ENCODE results near the gene MAP2K6.

The MAP2K6 gene

GRCh38 chr17:69516225-69516624 lies 101.7 kb downstream of the MAP2K6 start:
- Histone ChIP-seq H3K36me3 (peaks cover 87% of the 10 kb centered on the region), H3K4me3 (ENCODE audit: low read depth in 1 of 2, low read length in 1 of 2) (no peak overlapping the region), H3K4me1 (ENCODE audit: control insufficient read depth in 1 of 2, insufficient read depth in 1 of 2, low read depth in 1 of 2, low read length in 1 of 2) (no peaks in the 10 kb centered on the region), H3K27me3 (no peaks in the 10 kb centered on the region), H3K27ac (no peak overlapping the region), H3K9me3 (peaks cover 6% of the 10 kb centered on the region)
- TF ChIP-seq CTCF (IDR thresholded peaks at IDR 0.05) = no peak

DNA sequence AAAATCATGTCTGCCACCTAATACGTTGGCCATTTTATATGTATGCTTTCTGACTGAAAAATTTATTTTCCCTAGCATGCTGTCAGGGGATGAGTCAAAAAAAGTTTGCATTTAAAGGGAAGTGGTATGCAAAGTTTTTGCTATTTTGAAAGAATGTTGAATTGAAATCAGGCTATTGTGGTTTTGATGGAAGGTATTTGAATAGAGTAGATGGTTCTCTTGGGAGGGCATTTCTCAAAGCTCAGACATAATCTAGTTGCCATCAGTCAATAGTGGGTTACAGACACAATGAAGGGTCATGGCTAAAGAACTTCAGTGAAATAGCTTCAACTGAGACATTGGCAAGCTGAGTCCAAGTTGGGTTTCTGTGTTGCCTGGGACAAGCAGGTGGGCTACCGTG lies 102.4 kb downstream of the MAP2K6 start:
- peaks cover 6% of the 10 kb centered on the region for H3K9me3 ChIP-seq
- H3K4me3 ChIP-seq (ENCODE audit: low read depth in 1 of 2, low read length in 1 of 2) = no peak overlapping the region
- no peak for TF ChIP-seq CTCF (IDR thresholded peaks at IDR 0.05)
- no peaks in the 10 kb centered on the region for H3K4me1 ChIP-seq (ENCODE audit: control insufficient read depth in 1 of 2, insufficient read depth in 1 of 2, low read depth in 1 of 2, low read length in 1 of 2)
- H3K27ac ChIP-seq = no peak overlapping the region
- peaks cover 87% of the 10 kb centered on the region for H3K36me3 ChIP-seq
- H3K27me3 ChIP-seq = no peaks in the 10 kb centered on the region

DNA sequence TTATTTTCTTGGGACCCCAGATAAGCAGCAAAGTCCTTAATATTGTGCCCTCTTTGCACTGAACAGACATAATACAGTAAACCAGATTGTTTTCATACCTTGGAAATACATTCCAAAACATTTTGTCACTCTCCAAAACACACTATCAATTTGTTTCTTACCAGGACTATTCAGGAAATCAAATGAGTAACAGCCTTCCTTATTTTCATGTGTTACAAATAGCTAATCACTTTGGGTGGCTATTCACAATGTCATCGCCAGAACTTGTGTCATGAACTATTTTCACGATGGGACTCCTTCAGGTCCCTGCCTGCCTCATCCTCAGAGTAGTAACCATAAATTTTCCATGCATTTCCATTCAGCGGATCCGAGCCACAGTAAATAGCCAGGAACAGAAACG lies 104.5 kb downstream of the MAP2K6 start:
- Histone ChIP-seq H3K36me3 (peaks cover 92% of the 10 kb centered on the region), H3K27me3 (no peaks in the 10 kb centered on the region), H3K4me1 (ENCODE audit: control insufficient read depth in 1 of 2, insufficient read depth in 1 of 2, low read depth in 1 of 2, low read length in 1 of 2) (no peaks in the 10 kb centered on the region), H3K27ac (no peak overlapping the region), H3K9me3 (peaks cover 6% of the 10 kb centered on the region), H3K4me3 (ENCODE audit: low read depth in 1 of 2, low read length in 1 of 2) (no peak overlapping the region)
- TF ChIP-seq CTCF (IDR thresholded peaks at IDR 0.05) = no peak

DNA sequence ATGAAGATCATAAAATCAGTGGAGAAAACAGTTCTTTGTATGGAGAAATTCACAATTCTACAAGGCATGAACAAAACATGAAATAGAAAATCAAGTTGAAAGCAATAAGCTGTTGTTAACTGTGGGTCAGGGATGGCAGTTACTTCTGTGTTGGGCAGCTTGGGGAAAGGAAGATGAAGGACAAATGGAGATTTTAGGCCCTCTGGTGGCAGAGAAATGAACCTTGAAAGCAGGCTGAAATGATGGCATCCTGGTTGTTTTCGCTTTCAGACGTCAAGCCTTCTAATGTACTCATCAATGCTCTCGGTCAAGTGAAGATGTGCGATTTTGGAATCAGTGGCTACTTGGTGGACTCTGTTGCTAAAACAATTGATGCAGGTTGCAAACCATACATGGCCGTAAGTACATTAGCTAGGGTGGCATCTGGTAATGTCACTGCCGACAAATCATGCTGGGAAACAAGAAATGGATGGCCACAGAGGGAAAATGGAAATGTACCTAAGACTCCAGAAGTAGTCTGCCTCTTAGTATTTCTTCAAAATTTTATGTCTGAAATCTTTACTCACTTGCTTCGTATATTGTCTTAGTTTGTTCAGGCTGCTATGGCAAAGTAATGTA lies 108.9 kb downstream of the MAP2K6 start:
- H3K9me3 ChIP-seq = peaks cover 6% of the 10 kb centered on the region
- H3K36me3 ChIP-seq = peaks cover 100% of the 10 kb centered on the region
- no peak overlapping the region for H3K4me3 ChIP-seq (ENCODE audit: low read depth in 1 of 2, low read length in 1 of 2)
- H3K27ac ChIP-seq = no peak overlapping the region
- no peak for TF ChIP-seq CTCF (IDR thresholded peaks at IDR 0.05)
- no peaks in the 10 kb centered on the region for H3K27me3 ChIP-seq
- no peaks in the 10 kb centered on the region for H3K4me1 ChIP-seq (ENCODE audit: control insufficient read depth in 1 of 2, insufficient read depth in 1 of 2, low read depth in 1 of 2, low read length in 1 of 2)

DNA sequence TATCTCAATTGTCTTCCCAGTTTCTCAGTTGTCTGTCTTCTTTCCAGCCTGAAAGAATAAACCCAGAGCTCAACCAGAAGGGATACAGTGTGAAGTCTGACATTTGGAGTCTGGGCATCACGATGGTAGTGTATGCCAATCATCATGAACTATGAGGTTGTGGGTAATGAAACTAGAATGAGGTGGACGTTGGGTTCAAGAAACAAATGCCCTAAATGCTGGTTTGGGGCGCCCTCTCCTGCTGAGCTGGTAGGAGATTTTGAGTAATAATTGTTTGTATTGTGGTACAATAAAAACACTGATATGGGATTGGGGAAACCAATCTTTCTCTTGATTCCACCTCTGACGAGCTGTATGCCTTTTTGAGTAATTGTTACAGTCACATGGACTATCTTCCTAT lies 110.4 kb downstream of the MAP2K6 start:
- Histone ChIP-seq H3K9me3 (peaks cover 6% of the 10 kb centered on the region), H3K4me3 (ENCODE audit: low read depth in 1 of 2, low read length in 1 of 2) (no peak overlapping the region), H3K27me3 (no peaks in the 10 kb centered on the region), H3K36me3 (peaks cover 100% of the 10 kb centered on the region), H3K27ac (no peak overlapping the region), H3K4me1 (ENCODE audit: control insufficient read depth in 1 of 2, insufficient read depth in 1 of 2, low read depth in 1 of 2, low read length in 1 of 2) (no peaks in the 10 kb centered on the region)
- TF ChIP-seq CTCF (IDR thresholded peaks at IDR 0.05) = no peak

Measured in neutrophil (primary cell).